DLD1 (cell line): ENCODE measurements around the gene KCNK7.

Experiments used
- in situ Hi-C: cut with HindIII; loops from 2 replicates; pipeline ENCODE4 v1.10.0; 2017; ENCODE audit warnings: low sequenced_read_pairs

The KCNK7 gene

GRCh38 chr11:65589444-65590239 lies 6.0 kb downstream of the KCNK7 start:
- in situ Hi-C loops, result no loop called here

- in situ Hi-C loops, result no loop called here
Measured at GRCh38 chr11:65588199-65589054, 7.2 kb downstream of the KCNK7 start.

- in situ Hi-C loops, result no loop called here
Measured at GRCh38 chr11:65586676-65587075, 8.9 kb downstream of the KCNK7 start.

- in situ Hi-C loops, result no loop called here
Measured at GRCh38 chr11:65586247-65586630, 9.4 kb downstream of the KCNK7 start.

GRCh38 chr11:65585396-65586246 lies 10.0 kb downstream of the KCNK7 start:
- in situ Hi-C loops, result no loop called here

GRCh38 chr11:65584723-65585171 lies 10.9 kb downstream of the KCNK7 start:
- in situ Hi-C loops, result no loop called here

GRCh38 chr11:65584106-65584505 lies 11.5 kb downstream of the KCNK7 start:
- in situ Hi-C loops, result no loop called here

- in situ Hi-C loops, result no loop called here
Measured at GRCh38 chr11:65583589-65583988, 12.0 kb downstream of the KCNK7 start.

- in situ Hi-C loops, result no loop called here
Measured at GRCh38 chr11:65581928-65582327, 13.7 kb downstream of the KCNK7 start.

GRCh38 chr11:65580756-65581155 lies 14.8 kb downstream of the KCNK7 start:
- in situ Hi-C loops, result no loop called here

- in situ Hi-C loops, result no loop called here
Measured at GRCh38 chr11:65580031-65580692, 15.4 kb downstream of the KCNK7 start.

- in situ Hi-C loops, result no loop called here
Measured at GRCh38 chr11:65579291-65579690, 16.3 kb downstream of the KCNK7 start.

- in situ Hi-C loops, result no loop called here
Measured at GRCh38 chr11:65578667-65579066, 16.9 kb downstream of the KCNK7 start.

- in situ Hi-C loops, result no loop called here
Measured at GRCh38 chr11:65578134-65578533, 17.5 kb downstream of the KCNK7 start.

GRCh38 chr11:65577756-65578109 lies 17.9 kb downstream of the KCNK7 start:
- in situ Hi-C loops, result no loop called here

- in situ Hi-C loops, result no loop called here
Measured at GRCh38 chr11:65576867-65577755, 18.5 kb downstream of the KCNK7 start.

GRCh38 chr11:65576232-65576866 lies 19.3 kb downstream of the KCNK7 start:
- in situ Hi-C loops, result no loop called here

- in situ Hi-C loops, result no loop called here
Measured at GRCh38 chr11:65575568-65576231, 19.9 kb downstream of the KCNK7 start, which contains the start of gene EHBP1L1. Gene EHBP1L1 (plus strand): TSS chr11:65576053. CDS start chr11:65576303, 250 bp downstream.
